ENCODE data around the gene RFC4. TPM values are rescaled to one million over a fixed set of nuclear protein-coding genes. Genes with fewer than 3 reads are reported as not detected.

Gene RFC4
- total RNA-seq, 1 experiment from 2014 or later: 107 TPM

DNA sequence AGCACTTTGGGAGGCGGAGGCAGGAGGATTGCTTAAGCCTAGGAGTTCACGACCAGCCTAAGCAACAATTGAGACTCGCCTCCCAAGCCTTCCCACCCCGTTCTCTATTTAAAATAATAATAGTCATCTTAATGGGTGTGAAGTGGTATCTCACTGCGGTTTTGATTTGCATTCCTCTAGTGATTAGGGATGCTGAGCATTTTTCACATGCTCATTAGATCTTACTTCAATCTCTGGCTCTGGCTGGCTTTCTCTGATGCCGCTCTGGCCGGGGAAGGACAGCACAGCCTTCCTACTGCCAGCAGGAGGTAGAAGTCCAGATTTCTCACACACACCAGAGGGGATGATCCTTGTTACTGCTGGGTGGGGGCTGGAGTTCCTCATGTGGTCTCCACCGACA, 30.3 kb downstream of the RFC4 start:
- intact Hi-C loops (cut with micrococcal nuclease; ENCODE audit: unreplicated experiment): no loop called here
- Mint-ChIP-seq H3K36me3 (ENCODE audit: insufficient read depth, unreplicated experiment) (no peaks in the 10 kb centered on the region), H3K27me3 (ENCODE audit: unreplicated experiment) (no peaks in the 10 kb centered on the region), H3K4me3 (ENCODE audit: low read depth, unreplicated experiment) (no peak overlapping the region), H3K4me1 (ENCODE audit: low read depth, unreplicated experiment) (no peaks in the 10 kb centered on the region), H3K9me3 (ENCODE audit: low read depth, unreplicated experiment) (no peaks in the 10 kb centered on the region), H3K27ac (ENCODE audit: unreplicated experiment) (no peak overlapping the region)
- CTCF ChIA-PET: no interaction called here
- DNase-seq: no peak
- no TSS peak for BruUV-seq (replicated peaks)
- no peak for TF ChIP-seq CTCF (IDR thresholded peaks at IDR 0.05; ENCODE audit: unreplicated experiment)

- no peak for DNase-seq
- CTCF ChIA-PET: no interaction called here
- Mint-ChIP-seq H3K27me3 (ENCODE audit: unreplicated experiment) (no peaks in the 10 kb centered on the region), H3K4me3 (ENCODE audit: low read depth, unreplicated experiment) (peak overlapping the region; percentile 59), H3K27ac (ENCODE audit: unreplicated experiment) (no peak overlapping the region), H3K4me1 (ENCODE audit: low read depth, unreplicated experiment) (no peaks in the 10 kb centered on the region), H3K36me3 (ENCODE audit: insufficient read depth, unreplicated experiment) (no peaks in the 10 kb centered on the region), H3K9me3 (ENCODE audit: low read depth, unreplicated experiment) (no peaks in the 10 kb centered on the region)
- intact Hi-C loops (cut with micrococcal nuclease; ENCODE audit: unreplicated experiment): no loop called here
- no TSS peak for BruUV-seq (replicated peaks)
- no peak for TF ChIP-seq CTCF (IDR thresholded peaks at IDR 0.05; ENCODE audit: unreplicated experiment)
Measured at GRCh38 chr3:186772701-186773417, 33.4 kb downstream of the RFC4 start.

DNA sequence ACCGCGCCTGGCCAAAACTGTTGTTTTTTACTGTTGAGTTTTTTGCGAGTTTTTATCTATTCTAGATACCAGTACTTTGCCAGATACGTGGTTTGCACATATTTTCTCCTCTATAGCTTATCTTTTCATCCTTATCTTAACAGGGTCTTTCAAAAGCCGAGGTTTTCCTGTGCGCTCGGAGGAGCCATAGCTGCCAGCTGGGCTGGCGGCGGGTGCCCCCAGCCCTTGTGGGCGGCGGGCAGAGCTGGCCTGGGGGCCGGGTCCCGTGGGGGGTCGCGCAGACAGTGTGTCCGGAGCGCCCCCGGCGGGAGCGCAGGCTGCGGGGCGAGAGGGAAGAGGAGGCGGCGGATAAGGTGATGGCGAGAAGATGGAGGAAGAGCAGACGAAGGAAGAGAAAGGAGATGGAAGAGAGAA, 34.0 kb downstream of the RFC4 start:
- Mint-ChIP-seq H3K27me3 (ENCODE audit: unreplicated experiment) (no peaks in the 10 kb centered on the region), H3K36me3 (ENCODE audit: insufficient read depth, unreplicated experiment) (no peaks in the 10 kb centered on the region), H3K4me3 (ENCODE audit: low read depth, unreplicated experiment) (peak overlapping the region; percentile 59), H3K27ac (ENCODE audit: unreplicated experiment) (no peak overlapping the region), H3K4me1 (ENCODE audit: low read depth, unreplicated experiment) (no peaks in the 10 kb centered on the region), H3K9me3 (ENCODE audit: low read depth, unreplicated experiment) (no peaks in the 10 kb centered on the region)
- intact Hi-C loops (cut with micrococcal nuclease; ENCODE audit: unreplicated experiment): no loop called here
- BruUV-seq (replicated peaks): no TSS peak
- CTCF ChIA-PET: no interaction called here
- DNase-seq: no peak
- no peak for TF ChIP-seq CTCF (IDR thresholded peaks at IDR 0.05; ENCODE audit: unreplicated experiment)

GRCh38 chr3:186760897-186761447, 45.3 kb downstream of the RFC4 start:
- Mint-ChIP-seq H3K27me3 (ENCODE audit: unreplicated experiment) (no peaks in the 10 kb centered on the region), H3K27ac (ENCODE audit: unreplicated experiment) (peak overlapping the region; percentile 75), H3K9me3 (ENCODE audit: low read depth, unreplicated experiment) (no peaks in the 10 kb centered on the region), H3K36me3 (ENCODE audit: insufficient read depth, unreplicated experiment) (peaks cover 8% of the 10 kb centered on the region), H3K4me3 (ENCODE audit: low read depth, unreplicated experiment) (peak overlapping the region; percentile 6), H3K4me1 (ENCODE audit: low read depth, unreplicated experiment) (peaks cover 19% of the 10 kb centered on the region)
- CTCF ChIA-PET: interaction anchor here (0.5 to 1.1 kb wide), 3 partner anchors 140 to 216 kb away, joined by 3 to 4 read pairs (median 3); no protein-coding TSS in a partner anchor
- no peak for DNase-seq
- no TSS peak for BruUV-seq (replicated peaks)
- intact Hi-C loops (cut with micrococcal nuclease; ENCODE audit: unreplicated experiment): no loop called here
- TF ChIP-seq CTCF (IDR thresholded peaks at IDR 0.05; ENCODE audit: unreplicated experiment): no peak
